ENCODE measurements around the gene MYH7.

MYH7 gene

GRCh38 chr14:23447361-23448350 lies 12.2 kb upstream of the MYH7 start:
- no peak for DNase-seq (ENCODE audit: low read depth in 2 of 2)

GRCh38 chr14:23446291-23446851 lies 10.9 kb upstream of the MYH7 start:
- DNase-seq (ENCODE audit: low read depth in 2 of 2), result no peak

- DNase-seq (ENCODE audit: low read depth in 2 of 2), result no peak
Measured at GRCh38 chr14:23445773-23446172, 10.3 kb upstream of the MYH7 start.

DNA sequence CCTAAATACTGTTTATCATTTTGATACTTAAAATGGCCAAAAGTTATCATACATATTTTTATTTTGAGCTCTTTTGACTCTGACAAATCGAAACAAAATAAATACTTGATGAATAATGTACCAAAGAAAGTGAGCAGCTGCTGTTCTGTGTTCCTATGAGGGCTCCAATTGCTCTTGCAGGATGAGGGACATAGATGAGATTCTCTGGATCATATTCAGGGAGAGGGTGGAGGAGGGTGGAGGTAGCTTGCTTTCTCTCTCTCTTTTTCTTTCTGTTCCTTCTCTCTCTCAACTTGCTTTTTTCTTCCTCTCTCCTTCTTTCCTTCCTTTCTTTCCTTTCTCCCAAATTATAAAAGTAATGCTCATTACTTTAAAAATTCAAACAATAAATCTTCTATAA lies 8.9 kb upstream of the MYH7 start:
- DNase-seq (ENCODE audit: low read depth in 2 of 2), result no peak

DNA sequence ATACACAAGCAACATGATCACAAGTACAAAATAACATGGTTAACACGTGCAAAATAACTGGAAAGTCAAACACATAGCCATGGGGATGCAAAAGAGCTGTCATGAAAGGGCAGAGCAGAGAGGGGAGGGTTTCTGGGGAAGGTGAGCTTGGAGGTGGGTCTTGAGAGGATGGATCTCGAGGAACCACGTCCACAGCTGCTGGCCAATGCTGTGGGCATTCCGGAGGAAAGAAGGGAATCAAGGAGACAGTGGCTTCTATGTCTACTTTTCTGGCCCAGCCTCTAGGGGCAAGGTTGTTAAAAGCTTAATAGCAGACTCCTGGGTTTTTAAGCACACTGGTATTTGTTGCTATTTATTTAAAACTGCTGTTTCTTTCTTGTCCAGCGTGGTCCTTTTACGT lies 8.4 kb upstream of the MYH7 start:
- no peak for DNase-seq (ENCODE audit: low read depth in 2 of 2)

- no peak for DNase-seq (ENCODE audit: low read depth in 2 of 2)
Measured at GRCh38 chr14:23443411-23443812, 8.0 kb upstream of the MYH7 start.

GRCh38 chr14:23442721-23443356 lies 7.4 kb upstream of the MYH7 start:
- no peak for DNase-seq (ENCODE audit: low read depth in 2 of 2)

GRCh38 chr14:23441076-23441475 lies 5.6 kb upstream of the MYH7 start:
- DNase-seq (ENCODE audit: low read depth in 2 of 2), result no peak

DNA sequence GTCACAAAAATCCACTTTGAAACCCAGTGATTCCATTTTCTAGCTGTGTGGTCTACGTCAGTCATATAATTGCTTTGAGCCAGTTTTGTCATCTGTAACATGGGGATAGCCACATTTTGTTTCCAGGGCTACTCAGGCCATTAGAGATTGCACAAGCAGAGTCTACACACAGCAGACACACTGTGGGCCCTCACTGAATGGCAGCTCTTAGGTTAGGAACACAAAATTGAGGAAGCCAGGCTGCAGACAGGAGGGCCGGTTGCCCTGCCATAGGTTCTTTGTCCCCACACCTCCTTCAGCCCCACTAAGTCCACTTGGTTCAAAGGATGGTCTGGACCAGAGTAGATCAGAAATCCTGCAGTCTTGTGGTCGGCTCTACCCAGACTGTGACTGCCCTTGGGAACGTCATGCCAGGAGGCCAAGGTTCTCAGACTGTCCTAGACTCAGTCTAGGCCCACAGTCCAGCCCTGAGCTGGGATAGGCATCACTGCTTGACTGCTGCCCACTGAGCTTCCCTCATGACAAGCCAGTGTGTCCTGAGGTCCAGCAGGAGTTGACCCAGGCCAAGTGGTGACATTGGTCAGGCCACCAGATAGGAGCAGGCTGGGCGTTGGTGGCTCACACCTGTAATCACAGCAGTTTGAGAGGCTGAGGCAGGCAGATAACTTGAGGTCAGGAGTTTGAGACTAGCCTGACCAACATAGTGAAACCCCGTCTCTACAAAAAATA lies 3.8 kb upstream of the MYH7 start:
- no peak for DNase-seq (ENCODE audit: low read depth in 2 of 2)

DNA sequence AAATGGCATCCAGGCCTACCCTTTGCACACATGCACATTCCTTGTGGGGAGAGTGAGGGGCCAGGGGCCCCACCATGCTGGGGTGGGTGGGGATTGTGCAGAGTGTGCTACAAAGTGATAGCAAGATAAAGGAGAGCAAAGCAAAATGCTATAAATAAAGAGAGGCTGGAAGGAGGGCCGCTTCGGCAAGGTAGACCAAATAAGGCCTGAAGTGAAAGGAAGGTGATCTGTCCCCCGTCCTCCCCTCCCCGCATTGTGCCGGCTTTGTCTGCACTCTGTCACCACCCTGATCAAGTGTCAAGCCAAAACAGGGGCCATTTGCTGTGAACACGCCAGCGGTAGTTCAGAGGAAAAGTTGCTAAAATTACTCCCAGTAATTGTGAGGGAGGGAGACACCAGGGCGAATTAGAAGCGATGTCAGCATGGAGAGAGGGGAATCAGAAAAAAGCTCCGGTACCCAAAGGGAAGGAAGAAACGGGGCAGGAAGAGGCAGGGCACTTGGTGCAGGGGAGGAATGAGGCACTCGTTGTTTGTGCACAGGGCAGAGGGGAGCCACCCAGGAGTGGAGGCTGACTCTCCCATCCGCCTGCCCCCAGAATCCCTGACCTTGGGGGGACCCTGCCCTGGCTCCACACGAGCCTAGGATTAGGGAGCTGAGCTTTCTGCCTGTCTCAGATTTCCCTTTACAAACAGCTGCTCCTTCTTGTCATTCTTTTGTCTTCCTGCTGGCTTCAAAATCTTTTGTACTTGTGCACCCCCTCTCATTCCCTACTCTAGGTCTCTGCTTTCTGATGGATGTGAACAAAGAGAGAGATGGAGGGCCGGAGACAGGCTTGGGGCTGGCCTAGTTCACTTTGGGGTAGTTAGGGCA lies 2.9 kb upstream of the MYH7 start:
- no peak for DNase-seq (ENCODE audit: low read depth in 2 of 2)

- DNase-seq (ENCODE audit: low read depth in 2 of 2), result no peak
Measured at GRCh38 chr14:23437133-23438100, 2.0 kb upstream of the MYH7 start.

DNA sequence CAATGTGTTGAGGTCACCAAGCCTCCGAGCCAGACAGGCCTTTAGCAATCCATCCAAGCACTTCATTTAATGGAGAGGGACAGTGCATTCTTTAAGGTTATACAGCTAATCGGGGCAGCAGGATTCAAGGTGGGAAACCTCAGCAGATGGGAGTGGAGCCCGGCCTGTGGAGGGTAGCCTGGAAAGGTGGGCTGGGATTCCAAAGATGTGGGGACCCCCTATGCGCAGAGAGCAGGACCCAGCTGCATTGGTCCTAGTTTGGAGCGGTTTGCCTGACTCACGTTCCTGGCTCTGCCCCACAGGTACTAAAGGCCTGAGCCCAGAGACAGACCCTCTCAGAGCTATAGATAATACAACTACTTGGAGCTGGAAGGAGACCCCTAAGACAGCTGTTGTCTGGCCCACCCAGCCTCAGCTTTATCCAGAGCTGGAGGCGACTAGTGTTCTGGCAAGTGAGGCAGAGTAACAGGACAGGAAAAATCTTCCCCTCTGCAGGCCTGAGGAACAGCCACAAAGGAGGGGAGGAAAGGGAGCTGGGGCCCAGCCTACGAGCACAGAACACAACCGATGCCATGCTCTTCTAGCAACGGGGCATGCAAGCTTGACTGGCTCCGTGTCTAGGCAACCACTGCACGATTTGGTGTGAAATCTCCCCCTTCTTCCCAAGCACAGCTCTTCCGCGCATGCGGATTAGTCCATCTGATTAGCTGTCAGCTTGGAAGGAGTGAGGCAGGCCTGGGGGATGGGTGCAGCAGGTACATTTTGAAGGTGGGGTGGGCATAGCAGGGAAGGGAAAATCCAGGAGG lies 1.1 kb upstream of the MYH7 start:
- DNase-seq (ENCODE audit: low read depth in 2 of 2), result no peak

GRCh38 chr14:23434488-23435222 lies 805 bp downstream of the MYH7 start:
- no peak for DNase-seq (ENCODE audit: low read depth in 2 of 2)

- DNase-seq (ENCODE audit: low read depth in 2 of 2), result no peak
Measured at GRCh38 chr14:23433457-23433856, 2.0 kb downstream of the MYH7 start.

GRCh38 chr14:23432946-23433345 lies 2.5 kb downstream of the MYH7 start:
- no peak for DNase-seq (ENCODE audit: low read depth in 2 of 2)

DNA sequence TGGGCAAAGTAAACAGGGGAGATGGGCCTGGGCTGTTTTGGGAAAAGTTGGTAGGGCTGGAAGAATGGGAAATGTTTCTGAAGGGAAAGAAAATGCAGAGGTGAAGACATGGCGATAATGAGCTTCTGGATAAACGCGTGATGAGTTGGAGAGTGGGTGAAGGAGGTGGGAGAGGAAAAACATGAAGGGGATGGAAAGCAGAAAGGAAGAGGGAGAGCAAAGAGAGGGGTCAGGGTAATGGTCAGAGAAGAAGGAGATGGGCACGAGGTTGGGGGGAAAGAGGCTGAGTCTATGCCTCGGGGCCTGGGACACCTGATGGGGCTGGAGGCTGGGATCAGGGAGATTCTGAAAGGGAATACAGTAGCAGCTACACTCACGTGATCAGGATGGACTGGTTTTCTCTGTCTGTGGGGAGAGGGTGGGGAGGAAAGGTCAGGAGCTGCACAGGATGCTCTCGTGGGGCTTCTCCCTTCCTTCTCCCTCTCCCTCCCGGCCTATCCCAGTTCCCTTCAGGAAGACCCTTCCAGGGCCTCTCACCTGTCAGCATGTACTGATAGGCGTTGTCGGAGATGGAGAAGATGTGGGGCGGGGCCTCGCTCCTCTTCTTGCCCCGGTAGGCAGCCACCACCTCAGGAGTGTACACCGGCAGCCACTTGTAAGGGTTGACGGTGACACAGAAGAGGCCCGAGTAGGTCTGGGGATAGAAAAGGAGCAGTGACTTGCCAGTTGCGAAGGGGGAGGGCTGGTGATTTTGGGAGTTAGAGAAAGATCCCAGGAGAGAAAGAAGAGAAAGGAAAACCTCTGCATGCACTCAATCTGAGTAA lies 3.1 kb downstream of the MYH7 start:
- DNase-seq (ENCODE audit: low read depth in 2 of 2), result no peak

- DNase-seq (ENCODE audit: low read depth in 2 of 2), result no peak
Measured at GRCh38 chr14:23431486-23431885, 4.0 kb downstream of the MYH7 start.

DNA sequence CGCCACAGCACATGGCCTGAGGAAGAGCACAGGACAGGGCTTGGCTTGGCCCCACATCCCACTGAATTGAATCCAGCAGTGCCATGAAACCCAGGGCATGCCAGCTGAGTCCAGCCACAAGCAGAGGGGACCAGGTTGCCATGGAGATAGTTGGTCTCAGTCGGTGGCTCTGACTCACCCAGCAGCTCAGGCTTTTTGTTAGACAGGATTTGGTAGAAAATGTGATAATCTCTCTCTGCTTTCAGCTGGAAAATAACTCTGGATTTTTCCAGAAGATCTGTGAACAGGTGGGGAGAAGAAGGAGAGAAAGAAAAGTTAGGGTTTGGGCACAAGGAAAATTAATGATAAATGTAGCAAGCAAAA lies 4.8 kb downstream of the MYH7 start:
- no peak for DNase-seq (ENCODE audit: low read depth in 2 of 2)

Measured in stimulated activated CD8-positive, alpha-beta memory T cell treated with anti-CD3 and anti-CD28 coated beads, Interleukin-2, amount 100 ng/mL, for 48 hours (primary cell).